DMS79 (cell line): ENCODE data around the gene CCDC6.
"Not testable (repeated sequence)": the region's sequence is repeated elsewhere in the genome, so short reads cannot be mapped to it uniquely, and the experiment has no call there.

Experiments used
- DNase-seq: peaks from one replicate; lab custom pipeline; 2025; lab: John Stamatoyannopoulos, UW

Gene CCDC6

GRCh38 chr10:59808896-59809643 is 97.3 kb downstream of the CCDC6 start:
- no peak for DNase-seq

GRCh38 chr10:59807629-59808620 is 98.4 kb downstream of the CCDC6 start:
- DNase-seq: no peak

GRCh38 chr10:59805014-59805413 is 101.3 kb downstream of the CCDC6 start:
- no peak for DNase-seq

- no peak for DNase-seq
These were observed 102.1 kb downstream of the CCDC6 start for GRCh38 chr10:59804220-59804619.

- no peak for DNase-seq
These were observed 102.6 kb downstream of the CCDC6 start for GRCh38 chr10:59803714-59804113.

- no peak for DNase-seq
These were observed 105.2 kb downstream of the CCDC6 start for GRCh38 chr10:59801171-59801570.

GRCh38 chr10:59799421-59799820 is 106.9 kb downstream of the CCDC6 start:
- DNase-seq: no peak

- DNase-seq: no peak
These were observed 112.4 kb downstream of the CCDC6 start for GRCh38 chr10:59793919-59794318.

- DNase-seq: no peak
These were observed 113.5 kb downstream of the CCDC6 start for GRCh38 chr10:59792812-59793211.

- no peak for DNase-seq
These were observed 114.8 kb downstream of the CCDC6 start for GRCh38 chr10:59791601-59792000.

GRCh38 chr10:59790080-59790479 is 116.3 kb downstream of the CCDC6 start:
- not testable (repeated sequence) for DNase-seq

GRCh38 chr10:59788914-59789313 is 117.4 kb downstream of the CCDC6 start:
- not testable (repeated sequence) for DNase-seq

GRCh38 chr10:59787032-59787431 is 119.3 kb downstream of the CCDC6 start:
- not testable (repeated sequence) for DNase-seq

- DNase-seq: not testable (repeated sequence)
These were observed 120.9 kb downstream of the CCDC6 start for GRCh38 chr10:59785476-59785875.

- DNase-seq: no peak
These were observed 124.8 kb downstream of the CCDC6 start for GRCh38 chr10:59781511-59781910.

- DNase-seq: no peak
These were observed 126.4 kb downstream of the CCDC6 start for GRCh38 chr10:59779756-59780533.

- no peak for DNase-seq
These were observed 131.9 kb downstream of the CCDC6 start for GRCh38 chr10:59774451-59774850.

GRCh38 chr10:59773088-59773487 is 133.3 kb downstream of the CCDC6 start:
- no peak for DNase-seq

GRCh38 chr10:59771162-59771807 is 135.1 kb downstream of the CCDC6 start:
- DNase-seq: no peak

- DNase-seq: no peak
These were observed 135.7 kb downstream of the CCDC6 start for GRCh38 chr10:59770689-59771088.

- DNase-seq: no peak
These were observed 143.9 kb downstream of the CCDC6 start for GRCh38 chr10:59762505-59762904.

GRCh38 chr10:59757966-59758365 is 148.4 kb downstream of the CCDC6 start:
- no peak for DNase-seq
